ENCODE data around the gene SLC37A1.

SLC37A1 gene

DNA sequence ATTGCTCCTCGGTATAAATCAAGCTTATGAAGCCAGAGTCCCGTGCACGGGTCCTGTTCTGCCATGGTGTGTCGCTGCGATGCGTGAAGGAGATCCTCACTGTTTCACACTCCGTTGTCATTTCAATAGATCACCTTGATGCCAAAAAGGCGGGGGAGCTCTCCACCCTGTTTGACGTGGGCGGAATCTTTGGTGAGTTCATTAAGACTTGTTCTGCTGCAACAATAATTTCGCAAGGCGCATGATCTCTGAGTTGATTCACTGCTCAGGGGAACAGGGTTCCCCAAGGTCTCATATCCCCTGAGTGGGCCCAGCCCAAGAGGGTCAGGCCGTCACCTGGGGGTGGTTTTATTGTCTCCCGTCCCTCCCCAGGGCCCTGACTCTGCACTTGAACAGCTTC lies 50.0 kb downstream of the SLC37A1 start:
- DNase-seq = peak; percentile 18
- no peaks in the 10 kb centered on the region for H3K27me3 ChIP-seq (ENCODE audit: insufficient read depth, low read depth, severe bottlenecking)
- H3K4me3 ChIP-seq (ENCODE audit: low read depth, low read length) = no peak overlapping the region
- H3K27ac ChIP-seq = no peak overlapping the region
- H3K36me3 ChIP-seq = no peaks in the 10 kb centered on the region
- TF ChIP-seq, protein P1, sequence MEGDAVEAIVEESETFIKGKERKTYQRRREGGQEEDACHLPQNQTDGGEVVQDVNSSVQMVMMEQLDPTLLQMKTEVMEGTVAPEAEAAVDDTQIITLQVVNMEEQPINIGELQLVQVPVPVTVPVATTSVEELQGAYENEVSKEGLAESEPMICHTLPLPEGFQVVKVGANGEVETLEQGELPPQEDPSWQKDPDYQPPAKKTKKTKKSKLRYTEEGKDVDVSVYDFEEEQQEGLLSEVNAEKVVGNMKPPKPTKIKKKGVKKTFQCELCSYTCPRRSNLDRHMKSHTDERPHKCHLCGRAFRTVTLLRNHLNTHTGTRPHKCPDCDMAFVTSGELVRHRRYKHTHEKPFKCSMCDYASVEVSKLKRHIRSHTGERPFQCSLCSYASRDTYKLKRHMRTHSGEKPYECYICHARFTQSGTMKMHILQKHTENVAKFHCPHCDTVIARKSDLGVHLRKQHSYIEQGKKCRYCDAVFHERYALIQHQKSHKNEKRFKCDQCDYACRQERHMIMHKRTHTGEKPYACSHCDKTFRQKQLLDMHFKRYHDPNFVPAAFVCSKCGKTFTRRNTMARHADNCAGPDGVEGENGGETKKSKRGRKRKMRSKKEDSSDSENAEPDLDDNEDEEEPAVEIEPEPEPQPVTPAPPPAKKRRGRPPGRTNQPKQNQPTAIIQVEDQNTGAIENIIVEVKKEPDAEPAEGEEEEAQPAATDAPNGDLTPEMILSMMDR (IDR thresholded peaks at IDR 0.05; ENCODE audit: low read depth, low read length) = no peak
- H3K9me3 ChIP-seq (ENCODE audit: severe bottlenecking) = no peaks in the 10 kb centered on the region

DNA sequence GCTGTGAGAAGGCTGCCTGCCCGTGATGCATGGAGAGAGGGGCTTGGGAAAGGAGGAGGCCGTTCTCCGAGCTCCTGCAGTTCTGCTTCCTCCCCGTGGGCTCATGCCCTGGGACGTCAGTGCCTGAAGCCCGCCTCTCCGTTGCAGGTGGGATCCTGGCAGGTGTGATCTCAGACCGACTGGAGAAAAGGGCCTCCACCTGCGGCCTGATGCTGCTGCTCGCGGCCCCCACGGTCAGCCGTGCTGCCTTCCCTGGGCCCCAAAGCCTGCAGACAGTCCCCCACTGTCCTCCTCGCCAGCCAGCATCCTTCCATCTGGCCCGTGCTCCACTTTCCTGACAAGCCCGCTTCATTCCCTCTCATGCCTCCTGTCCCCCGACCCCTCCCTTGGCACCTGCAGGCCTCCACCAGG lies 50.9 kb downstream of the SLC37A1 start:
- no peak overlapping the region for H3K27ac ChIP-seq
- H3K27me3 ChIP-seq (ENCODE audit: insufficient read depth, low read depth, severe bottlenecking) = no peaks in the 10 kb centered on the region
- H3K9me3 ChIP-seq (ENCODE audit: severe bottlenecking) = no peaks in the 10 kb centered on the region
- no peak overlapping the region for H3K4me3 ChIP-seq (ENCODE audit: low read depth, low read length)
- TF ChIP-seq, protein P1 (IDR thresholded peaks at IDR 0.05; ENCODE audit: low read depth, low read length) = no peak
- peak; percentile 4 for DNase-seq
- no peaks in the 10 kb centered on the region for H3K36me3 ChIP-seq

DNA sequence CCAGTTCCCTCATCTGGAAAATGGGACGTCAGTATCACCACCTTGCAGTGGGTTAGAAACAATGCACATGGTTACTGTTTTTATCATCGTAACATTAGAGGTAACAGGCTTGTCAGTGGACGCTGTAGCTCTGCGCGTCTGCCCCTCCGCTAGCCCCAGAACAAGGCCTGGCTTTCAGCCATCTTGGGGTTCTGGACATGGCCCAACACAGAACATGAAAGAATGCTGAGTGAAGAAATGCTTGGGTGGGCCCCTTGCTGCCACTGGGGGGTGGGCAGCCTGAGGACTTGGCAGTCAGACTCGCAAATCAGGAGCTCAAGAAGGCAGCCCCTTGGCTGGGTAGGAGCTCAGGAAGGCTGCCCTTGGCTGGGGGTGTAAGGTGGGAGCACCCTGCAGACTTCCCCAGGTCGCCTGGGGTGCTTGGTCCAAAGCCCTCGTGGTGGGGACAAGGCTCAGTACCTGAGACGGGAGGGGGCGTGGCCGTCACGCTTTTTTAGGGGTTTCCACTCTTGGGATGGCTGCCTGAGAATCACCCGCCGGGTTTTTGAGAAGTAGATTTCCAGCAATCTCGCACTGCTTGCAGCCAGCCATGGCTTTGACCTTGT lies 51.7 kb downstream of the SLC37A1 start:
- Histone ChIP-seq H3K4me3 (ENCODE audit: low read depth, low read length) (no peak overlapping the region), H3K9me3 (ENCODE audit: severe bottlenecking) (no peaks in the 10 kb centered on the region), H3K36me3 (no peaks in the 10 kb centered on the region), H3K27ac (no peak overlapping the region), H3K27me3 (ENCODE audit: insufficient read depth, low read depth, severe bottlenecking) (no peaks in the 10 kb centered on the region)
- TF ChIP-seq, protein P1 (IDR thresholded peaks at IDR 0.05; ENCODE audit: low read depth, low read length) = no peak
- peak; percentile 4 for DNase-seq

DNA sequence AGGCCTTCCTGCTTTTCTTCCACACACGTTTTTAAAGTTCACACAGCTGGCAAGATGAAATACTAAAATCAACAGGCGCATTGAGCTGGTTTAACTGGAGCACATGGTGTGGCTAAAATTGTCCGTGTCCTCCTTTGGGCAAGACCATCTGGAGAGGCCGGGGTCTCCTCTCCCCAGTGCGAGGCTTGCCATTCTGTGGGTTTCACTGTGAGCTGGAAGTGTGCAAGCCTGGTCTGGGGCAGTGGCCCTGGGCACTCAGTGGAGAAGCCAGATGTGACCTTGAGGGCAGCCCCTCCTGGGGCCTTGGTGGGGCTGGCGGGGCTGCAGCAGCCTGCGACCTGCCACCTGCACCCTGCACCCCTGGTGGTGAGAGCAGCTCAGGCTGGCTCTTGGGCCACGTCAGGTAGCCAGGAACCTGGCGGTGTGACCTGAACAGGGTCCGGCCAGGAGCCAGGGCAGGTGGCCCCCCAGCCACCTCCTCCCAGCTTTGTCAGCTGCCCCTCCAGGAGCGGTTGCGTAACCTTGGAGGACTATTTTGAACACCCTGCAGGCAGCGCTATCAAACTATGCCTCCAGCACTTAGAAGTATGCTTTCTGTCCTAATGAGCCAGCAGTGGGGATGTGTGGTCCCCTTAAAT lies 52.4 kb downstream of the SLC37A1 start:
- H3K27ac ChIP-seq = no peak overlapping the region
- H3K27me3 ChIP-seq (ENCODE audit: insufficient read depth, low read depth, severe bottlenecking) = no peaks in the 10 kb centered on the region
- no peaks in the 10 kb centered on the region for H3K9me3 ChIP-seq (ENCODE audit: severe bottlenecking)
- no peaks in the 10 kb centered on the region for H3K36me3 ChIP-seq
- no peak overlapping the region for H3K4me3 ChIP-seq (ENCODE audit: low read depth, low read length)
- peak; percentile 7 for DNase-seq
- TF ChIP-seq, protein P1 (IDR thresholded peaks at IDR 0.05; ENCODE audit: low read depth, low read length) = no peak

DNA sequence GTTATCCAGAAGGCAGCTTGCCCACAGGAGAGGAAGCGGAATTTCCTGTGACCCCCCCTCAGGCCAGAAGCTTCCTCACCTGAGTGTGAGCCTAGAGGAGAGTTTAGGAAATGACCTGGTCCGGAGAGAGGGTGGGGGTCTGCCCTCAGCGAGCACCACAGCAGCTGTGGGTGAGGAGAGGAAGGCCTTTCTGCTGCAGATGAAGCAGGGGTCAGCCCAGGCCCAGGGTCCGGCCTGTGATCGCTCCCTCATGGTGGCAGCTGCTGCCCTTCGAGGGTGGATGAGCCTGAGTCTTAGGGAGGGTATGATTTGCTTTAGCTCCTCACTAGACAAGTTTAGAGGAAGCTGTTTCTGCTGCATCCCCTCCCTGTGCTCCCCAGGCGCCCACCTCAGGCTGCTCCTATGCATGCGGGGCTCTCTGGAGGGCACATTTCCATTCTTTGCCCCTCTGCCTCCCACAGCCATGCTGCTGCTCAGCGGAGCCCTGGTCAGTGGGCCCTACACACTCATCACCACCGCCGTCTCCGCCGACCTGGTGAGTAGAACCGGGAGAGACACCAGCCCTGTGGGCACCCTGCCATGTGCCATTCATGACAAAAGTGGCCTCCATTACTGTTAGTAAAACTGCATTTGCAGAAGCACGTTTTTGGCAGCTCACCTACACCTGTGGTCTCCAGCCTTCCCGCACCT lies 53.0 kb downstream of the SLC37A1 start:
- no peak overlapping the region for H3K4me3 ChIP-seq (ENCODE audit: low read depth, low read length)
- no peaks in the 10 kb centered on the region for H3K9me3 ChIP-seq (ENCODE audit: severe bottlenecking)
- no peaks in the 10 kb centered on the region for H3K27me3 ChIP-seq (ENCODE audit: insufficient read depth, low read depth, severe bottlenecking)
- no peaks in the 10 kb centered on the region for H3K36me3 ChIP-seq
- TF ChIP-seq, protein P1 (IDR thresholded peaks at IDR 0.05; ENCODE audit: low read depth, low read length) = no peak
- DNase-seq = peak; percentile 8
- H3K27ac ChIP-seq = no peak overlapping the region
